Activated CD8-positive, alpha-beta memory T cell treated with anti-CD3 and anti-CD28 coated beads for 48 hours (primary cell): ENCODE measurements around the gene DNAJB13.
"Not testable (repeated sequence)": the region's sequence is repeated elsewhere in the genome, so short reads cannot be mapped to it uniquely, and the experiment has no call there.

Experiments
- DNase-seq, 3 experiments: peaks; one replicate each; pipeline ENCODE4 v3.0.0-alpha.2; 2020; ENCODE audit warnings: low read depth in 2 of 3, low spot score in 2 of 3

The DNAJB13 gene, protein sequence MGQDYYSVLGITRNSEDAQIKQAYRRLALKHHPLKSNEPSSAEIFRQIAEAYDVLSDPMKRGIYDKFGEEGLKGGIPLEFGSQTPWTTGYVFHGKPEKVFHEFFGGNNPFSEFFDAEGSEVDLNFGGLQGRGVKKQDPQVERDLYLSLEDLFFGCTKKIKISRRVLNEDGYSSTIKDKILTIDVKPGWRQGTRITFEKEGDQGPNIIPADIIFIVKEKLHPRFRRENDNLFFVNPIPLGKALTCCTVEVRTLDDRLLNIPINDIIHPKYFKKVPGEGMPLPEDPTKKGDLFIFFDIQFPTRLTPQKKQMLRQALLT

DNA sequence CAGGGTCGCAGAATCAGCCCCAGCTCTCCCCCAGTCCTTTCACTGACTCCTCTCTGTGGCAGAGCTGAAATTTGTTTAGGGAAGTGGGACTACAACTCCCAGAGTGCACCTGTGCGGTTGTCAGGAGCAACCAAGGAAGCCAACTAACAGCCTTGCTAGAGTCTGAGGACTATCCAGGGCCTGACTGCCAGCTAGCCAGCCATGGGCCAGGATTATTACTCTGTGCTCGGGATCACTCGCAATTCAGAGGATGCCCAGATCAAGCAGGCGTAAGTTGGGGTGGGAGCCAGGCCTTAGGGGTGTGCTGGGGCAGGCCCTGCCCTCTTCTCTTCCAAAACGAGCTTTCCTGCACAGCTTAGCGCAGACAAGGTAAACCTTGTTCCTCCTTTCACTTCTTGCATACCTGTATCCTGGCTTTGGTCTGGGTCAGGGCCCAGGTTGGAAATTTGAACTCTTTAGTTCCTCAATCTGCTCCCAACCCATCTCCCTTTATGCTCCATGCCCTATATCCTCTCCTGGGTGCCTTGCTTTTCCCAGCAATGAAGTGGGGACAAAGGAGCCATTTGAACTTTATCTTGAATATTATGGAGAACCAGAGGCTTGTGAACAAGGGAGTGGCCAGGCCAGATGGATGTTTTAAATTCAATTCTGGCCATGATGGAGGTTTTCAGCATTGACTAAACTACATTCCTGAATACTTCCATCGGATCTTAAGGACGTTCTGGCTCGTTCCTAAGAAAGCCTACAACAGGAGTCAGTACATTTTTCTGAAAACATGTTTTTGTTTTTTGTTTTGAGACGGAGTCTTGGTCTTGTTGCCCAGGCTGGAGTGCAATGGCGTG, at the start of gene DNAJB13:
TSS of gene DNAJB13 (plus strand) at position 158 of the 842 bp plus-strand sequence. CDS start at position 202, 44 bp downstream.
- no peak for DNase-seq

DNA sequence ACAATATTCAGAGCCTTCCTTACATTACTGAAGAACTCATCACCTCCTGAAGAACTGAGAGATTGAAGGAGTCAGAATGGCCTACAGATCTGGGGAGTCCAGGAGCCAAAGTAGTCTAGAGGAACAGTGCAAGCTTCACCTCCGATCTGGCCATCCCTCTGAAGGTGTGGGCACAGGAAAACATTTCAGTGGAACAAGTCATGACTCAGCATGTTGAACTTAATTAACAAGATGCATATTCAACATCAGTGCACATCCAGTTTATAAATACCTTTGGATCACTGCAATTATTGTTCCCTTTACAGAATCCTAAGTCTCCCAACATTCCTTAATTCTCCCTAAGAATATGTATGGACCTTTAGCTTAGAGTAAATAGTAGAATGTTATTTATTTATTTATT, 48.5 kb upstream of the DNAJB13 start:
- DNase-seq, result no peak

DNA sequence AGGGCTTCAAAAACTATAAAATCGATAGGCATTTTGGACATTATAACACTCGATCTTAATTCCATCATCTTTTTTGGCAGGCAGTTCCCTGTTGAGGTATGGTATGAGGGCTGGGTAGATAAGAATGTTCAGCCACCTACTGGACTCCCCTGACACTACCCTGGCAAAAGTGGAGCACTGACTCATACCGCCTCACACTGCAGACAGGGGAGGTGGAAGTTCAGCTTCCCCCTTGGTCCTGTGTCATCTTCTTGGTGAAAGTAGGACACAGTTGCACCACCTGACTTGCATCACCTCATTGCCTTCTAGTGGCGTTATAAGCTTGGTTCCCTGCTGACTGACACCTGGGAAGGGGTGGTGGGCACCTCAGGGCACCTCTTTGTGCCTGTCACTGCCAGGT, 43.6 kb upstream of the DNAJB13 start:
- no peak for DNase-seq

DNA sequence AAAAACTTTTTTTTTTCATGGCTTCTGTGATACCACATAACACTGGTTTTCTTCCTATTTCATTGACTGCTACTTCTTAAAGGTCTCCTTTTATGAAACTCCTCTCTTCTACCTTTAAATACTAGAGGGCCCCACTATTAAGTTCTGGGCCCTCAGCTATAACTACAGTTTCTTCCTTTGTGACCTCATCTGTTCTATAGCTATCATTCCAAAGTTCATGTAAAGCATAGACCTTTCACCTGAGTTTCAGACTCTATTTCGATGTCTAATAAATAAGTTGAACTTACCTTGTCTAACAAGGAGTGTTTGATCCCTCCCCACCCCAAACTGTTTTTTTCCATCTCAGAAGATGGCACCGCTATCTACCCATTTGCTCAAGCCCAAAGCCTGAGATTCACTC, 38.8 kb upstream of the DNAJB13 start:
- DNase-seq, result no peak

DNA sequence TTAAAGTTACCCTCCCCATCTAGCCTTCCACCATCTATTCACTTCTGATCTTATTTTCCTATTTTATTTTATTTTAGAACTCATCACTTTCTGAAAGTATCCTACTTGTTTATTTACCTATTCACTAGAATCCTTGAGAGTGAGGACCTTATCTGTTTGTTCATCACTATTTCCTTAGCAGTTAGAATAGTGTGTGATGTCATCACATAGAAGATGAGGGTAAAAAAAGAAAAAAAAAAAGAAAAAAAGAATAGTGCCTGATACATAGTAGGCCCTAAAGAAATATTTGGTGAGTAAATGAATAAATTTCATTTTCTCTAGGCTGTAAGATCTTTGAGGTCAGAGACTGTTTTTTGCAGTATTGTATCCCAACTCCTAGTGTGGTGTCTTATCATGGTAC, 37.4 kb upstream of the DNAJB13 start:
- no peak for DNase-seq

DNA sequence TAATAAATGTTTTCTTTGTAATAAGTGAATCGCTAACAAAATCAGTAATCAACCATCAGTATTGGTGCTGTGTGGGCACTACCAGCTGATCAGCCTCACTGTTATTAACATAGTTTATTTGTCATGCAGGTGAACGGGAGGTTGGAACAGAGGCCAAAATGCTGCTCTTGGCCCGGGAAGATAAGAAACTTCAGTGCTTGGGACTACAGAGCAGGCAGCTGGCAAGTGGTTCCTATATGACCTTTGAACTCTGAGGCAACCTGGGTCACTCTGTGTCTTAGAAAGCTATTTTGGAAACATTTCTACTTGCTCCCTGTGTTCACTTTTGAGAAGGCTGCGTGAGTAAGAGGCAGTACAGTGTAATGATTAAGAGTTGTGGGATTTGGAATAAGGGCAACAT, 36.5 kb upstream of the DNAJB13 start:
- DNase-seq, result no peak

DNA sequence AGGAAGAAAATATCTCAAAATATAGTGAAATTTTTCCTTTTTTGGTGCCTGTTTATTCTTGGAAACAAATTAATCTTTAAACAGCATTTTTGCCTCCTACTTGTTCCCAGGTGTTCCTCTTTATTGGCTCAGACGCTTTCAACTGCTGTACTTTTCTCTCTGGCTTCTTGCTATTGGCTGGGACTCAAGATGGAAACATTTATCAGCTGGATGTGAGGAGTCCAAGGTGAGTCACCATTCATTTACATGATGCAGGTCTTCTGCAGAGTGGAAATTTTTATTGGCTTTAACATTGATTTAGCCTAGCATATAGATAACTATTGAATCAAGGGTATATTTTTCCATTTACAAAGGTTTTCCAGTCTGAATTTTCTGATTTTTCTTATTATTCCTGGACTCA, 34.4 kb upstream of the DNAJB13 start:
- no peak for DNase-seq

DNA sequence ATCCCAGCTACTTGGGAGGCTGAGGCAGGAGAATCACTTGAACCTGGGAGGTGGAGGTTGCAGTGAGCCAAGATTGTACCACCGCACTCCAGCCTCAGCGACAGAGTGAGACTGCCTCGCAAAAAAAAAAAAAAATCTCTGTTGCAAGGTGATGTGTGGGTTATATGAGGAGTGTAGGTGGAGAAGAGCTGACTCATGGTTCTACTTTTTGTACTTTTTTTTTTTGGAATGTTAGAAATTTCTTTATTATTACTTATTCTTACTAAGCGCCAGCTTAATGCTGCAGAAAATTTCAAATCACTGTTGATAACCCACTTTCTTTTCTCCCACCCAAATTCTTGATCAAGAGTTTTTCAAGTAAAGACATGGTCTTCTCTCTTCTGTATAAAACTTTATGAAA, 29.6 kb upstream of the DNAJB13 start:
- no peak for DNase-seq

DNA sequence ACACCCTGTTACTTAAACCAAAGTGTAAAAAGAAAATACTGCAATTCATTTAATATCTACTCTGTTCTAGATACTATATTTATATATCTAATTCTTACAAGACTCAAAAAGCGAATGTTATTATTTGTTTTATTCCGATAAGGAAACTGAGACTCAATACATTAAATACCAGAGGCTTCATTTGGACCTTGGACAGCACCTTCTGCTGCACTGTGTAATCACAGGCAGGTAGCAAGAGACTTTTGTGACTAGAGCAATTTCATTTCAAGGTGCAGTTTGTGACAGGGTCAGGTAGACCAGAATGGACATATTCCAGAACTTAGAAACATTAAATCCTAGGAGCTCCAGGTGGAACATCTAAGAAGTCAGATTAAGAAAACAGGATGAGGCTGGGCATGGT, 21.4 kb upstream of the DNAJB13 start:
- no peak for DNase-seq

DNA sequence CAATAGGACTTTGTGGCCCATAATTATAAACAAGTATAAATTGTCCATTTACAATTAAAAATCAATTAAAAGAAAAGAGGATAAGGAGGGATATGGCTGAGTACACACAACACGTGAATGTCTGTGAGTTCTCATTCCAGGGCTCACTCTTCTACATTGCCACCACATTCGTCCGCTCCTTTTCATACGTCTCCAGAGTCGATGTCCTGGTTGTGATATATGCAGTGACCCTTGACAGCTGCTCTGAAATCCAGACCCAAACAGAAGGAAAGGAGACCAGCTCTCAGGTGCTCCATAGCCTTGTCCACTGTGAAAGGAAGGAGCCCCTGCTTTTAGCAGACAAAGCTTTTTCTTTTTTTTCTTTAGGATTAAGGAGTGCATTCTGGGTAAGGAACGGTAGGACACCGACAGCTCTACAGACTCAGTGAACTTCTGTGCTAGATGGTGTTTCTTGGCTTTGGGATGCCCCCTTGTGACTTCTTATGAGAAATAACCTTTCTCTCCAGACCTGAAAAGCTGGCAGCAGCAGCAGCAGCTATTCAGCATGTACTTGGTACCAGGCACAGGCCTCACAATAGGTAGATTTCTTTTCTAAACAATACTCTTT, 19.7 kb upstream of the DNAJB13 start:
- no peak for DNase-seq

DNA sequence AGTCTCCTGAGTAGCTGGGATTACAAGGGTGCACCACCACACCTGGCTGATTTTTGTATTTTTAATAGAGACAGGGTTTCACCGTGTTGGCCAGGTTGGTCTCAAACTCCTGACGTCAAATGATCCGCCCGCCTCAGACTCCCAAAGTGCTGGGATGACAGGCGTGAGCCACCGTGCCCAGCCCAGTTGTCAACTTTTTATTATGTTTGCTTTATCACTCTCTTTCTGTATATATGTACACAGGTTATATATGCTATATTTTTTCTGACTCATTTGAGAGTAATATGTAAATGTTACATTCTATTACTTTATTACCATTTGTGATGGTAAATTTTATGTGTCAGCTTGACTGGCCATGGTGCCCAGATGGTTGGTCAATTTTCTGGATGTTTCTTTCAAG, 18.9 kb upstream of the DNAJB13 start:
- DNase-seq, result no peak

DNA sequence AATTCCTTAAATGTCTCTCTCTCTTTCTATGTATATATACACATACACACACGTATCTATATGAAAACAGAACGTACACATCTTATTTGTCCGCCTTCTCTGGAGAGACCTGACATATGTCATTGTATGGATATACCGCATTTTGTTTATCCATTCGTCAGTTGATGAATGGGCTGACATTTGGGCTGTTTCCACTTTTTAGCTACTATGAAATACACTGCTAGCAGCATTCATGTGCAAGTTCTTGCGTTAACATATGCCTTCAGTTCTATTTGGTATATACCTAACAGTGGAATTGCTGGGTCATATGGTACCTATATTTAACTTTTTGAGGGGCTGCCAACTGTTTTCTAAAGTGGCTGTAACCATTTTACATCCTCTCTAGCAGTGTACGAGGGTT, 18.0 kb upstream of the DNAJB13 start:
- DNase-seq, result no peak

DNA sequence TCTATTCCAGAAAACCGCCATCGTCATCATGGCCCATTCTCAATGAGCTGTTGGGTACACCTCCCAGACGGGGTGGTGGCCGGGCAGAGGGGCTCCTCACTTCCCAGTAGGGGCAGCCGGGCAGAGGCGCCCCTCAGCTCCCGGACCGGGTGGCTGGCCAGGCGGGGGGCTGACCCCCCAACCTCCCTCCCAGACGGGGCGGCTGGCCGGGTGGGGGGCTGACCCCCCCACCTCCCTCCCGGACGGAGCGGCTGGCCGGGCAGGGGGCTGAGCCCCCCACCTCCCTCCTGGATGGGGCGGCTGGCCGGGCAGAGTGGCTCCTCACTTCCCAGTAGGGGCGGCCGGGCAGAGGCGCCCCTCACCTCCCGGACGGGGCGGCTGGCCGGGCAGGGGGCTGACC, 14.8 kb upstream of the DNAJB13 start:
- DNase-seq, result not testable (repeated sequence)

DNA sequence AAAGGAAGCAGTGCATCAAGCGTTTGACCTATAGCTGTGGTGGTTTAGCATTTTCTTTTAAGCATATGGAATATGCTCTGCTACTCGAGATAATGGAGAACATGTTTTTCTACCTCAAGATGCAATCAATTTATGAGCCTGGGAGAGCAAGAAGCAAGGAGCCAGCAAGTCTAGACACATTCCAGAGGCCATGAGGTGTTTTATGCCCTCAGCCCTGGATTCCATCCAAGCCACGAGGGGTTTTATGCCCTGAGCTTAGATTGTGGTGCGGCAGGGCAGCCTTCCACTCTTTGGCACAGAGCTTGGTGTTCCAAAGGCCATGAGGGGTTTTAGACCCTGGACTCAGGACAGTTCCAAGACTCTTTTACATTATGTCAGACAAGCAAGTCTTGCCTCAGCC, 11.7 kb upstream of the DNAJB13 start:
- no peak for DNase-seq

DNA sequence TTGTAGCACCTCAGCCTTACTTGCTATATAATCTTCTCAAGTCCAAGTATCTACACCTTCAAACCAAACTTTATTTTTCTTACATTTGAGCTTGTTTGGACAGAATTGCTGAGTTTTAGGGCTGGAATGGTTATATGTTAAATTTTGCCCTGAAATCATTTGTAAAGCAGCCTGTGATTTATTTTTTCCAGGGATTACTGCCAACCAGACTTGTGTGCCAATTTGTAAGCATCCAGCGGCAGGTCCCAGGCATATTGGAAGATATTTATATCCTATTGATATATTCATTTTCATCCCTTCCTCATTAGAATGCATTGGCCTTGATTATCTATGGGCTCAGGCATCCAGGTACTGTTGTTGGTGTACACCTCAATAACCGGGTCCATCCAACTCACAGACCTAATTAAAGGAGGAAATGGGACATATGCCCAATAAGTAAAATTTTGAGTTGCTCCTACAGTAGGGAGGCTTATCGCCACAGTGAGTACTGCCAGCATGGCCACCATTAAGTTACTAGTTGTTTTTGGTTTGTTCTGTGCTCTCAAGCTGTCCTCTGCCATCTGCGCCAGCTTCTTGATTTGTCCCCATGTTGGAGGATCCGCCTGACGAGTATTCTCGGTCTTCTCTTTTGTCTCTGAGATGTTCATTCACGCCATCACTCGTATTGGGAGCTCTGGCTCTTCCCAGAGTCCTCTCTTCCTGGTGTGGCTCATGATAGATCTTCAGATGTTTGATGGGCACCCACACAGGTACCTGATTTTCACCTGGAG, 9.8 kb upstream of the DNAJB13 start:
- DNase-seq, result no peak

DNA sequence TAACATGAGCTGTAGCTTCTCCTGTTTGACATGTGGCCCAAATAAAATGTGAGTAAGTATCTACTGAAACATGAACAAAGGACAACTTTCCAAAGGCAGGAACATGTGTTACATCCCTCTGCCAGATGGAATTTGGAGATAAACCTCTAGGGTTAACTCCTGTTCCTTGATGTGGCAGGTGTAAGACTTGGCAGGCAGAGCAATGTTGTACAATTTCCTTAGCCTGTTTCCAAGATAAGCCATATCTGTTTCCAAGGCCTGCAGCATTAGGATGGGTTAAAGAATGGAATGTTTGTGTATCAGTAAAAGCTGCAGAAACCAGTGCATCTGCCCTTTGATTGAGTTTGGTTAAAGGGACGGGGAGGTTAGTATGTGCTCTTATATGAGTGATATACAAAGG, 8.8 kb upstream of the DNAJB13 start:
- DNase-seq, result no peak

DNA sequence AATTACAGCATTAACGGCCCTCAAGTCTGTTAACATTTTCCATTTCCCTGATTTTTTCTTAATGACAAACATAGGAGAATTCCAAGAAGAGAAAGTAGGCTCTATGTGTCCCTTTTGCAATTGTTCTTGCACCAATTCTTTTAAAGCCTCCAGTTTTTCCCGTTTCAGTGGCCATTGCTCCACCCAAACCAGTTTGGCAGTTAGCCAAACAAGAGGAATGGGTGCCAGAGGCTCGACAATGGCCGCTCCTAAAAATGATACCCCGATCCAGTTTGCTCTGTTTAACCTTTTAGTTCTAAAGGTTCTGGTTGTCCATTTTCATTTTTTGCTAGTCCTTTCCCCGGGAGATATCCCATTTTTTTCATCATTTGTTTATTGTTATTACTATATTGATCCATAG, 6.7 kb upstream of the DNAJB13 start:
- no peak for DNase-seq

DNA sequence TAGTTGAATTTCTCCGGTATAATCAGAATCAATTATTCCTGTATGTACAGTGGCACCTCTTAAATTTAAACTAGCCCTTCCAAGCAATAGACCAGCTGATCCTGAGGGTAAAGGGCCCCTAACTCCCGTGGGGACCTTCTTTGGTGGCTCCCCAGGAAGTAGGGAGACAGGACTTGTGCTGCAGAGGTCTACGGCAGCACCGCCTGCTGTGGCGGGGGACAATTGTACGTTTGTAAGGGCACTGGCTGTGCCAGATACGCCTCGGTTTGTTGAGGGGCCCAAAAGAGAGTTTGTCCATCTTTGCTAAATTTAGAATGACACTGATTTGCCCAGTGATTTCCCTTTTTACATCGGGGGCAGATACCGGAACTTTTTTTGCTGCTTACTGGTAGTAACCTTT, 5.9 kb upstream of the DNAJB13 start:
- DNase-seq, result no peak

DNA sequence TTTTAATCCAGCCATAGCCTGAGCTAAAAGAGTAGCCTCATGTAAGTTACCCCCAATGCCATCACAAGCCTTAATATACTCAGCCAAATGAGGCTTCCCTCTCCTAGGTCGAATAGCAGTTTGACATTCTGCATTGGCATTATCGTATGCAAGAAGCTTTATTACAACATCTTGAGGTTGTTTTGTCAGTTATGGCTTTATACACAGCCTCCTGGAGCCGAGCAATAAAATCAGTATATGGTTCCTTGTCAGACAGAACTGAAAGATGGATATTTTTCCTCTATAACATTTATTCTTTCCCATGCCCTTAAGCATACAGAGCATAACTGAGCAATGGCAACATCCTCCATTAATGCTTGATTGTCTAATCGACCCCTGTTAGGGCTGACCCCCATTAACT, 5.4 kb upstream of the DNAJB13 start:
- no peak for DNase-seq

DNA sequence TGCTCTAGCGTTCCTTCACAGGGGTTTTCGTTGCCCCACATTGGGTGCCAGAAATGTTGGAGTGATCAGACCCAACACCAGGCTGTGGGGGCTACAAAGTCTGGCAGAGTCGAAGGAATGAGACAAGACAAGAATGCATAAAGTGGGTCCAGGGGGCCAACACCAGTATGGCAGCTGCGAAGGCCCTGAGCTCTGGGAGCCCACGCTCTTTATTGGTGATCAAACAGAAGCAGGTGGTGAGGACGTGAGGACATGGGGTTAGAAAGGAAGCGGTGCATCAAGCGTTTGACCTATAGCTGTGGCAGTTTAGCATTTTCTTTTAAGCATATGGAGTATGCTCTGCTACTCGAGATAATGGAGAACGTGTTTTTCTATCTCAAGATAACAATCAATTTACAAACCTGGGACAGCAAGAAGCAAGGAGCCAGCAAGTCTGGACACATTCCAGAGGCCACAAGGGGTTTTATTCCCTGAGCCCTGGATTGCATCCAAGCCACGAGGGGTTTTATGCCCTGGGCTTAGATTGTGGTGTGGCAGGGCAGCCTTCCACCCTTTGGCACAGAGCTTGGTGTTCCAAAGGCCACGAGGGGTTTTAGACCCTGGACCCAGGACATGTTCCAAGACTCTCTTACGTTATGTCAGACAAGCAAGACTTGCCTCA, 3.9 kb upstream of the DNAJB13 start:
- no peak for DNase-seq

DNA sequence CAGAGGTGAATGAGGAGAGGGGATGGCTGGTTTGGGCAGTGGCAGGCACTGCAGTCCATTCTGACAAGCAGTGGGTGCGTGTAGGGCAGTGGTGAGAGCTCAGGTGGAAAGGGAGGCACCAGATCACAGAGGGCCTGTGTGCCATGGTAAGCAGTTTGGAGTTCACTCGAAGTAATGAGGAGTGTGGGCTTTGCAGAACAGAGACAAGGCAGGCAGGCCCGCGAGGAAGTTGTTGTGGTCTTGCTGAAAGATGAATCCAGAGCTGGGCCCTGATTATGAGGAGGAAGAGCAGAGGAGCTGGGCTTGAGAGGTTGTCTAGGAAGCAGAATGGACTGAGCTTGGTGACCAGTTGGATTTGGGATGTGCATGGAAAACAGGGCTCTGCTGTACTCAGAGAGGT, 1.6 kb upstream of the DNAJB13 start:
- no peak for DNase-seq
